Mesodermal cell (in vitro differentiated cells): Measurements from ENCODE around the gene FOLR2.
"Not testable (repeated sequence)": the region's sequence is repeated elsewhere in the genome, so short reads cannot be mapped to it uniquely, and the experiment has no call there.

ENCODE experiments used
- H3K27ac ChIP-seq: 2 replicates; pipeline ENCODE4 v1.7.0; 2013; ENCODE audit warnings: mild to moderate bottlenecking, low read depth, low read length, moderate library complexity; ENCODE audit not compliant: severe bottlenecking
- H3K36me3 ChIP-seq: 2 replicates; pipeline ENCODE4 v1.7.1; 2013; ENCODE audit warnings: mild to moderate bottlenecking, low read length, moderate library complexity; ENCODE audit not compliant: control insufficient read depth, insufficient read depth
- H3K4me1 ChIP-seq: one replicate; pipeline ENCODE4 v1.7.1; 2013; ENCODE audit warnings: mild to moderate bottlenecking, low read length; ENCODE audit not compliant: insufficient read depth, control insufficient read depth, poor library complexity, severe bottlenecking
- H3K4me3 ChIP-seq: 2 replicates; pipeline ENCODE4 v1.7.0; 2013; ENCODE audit warnings: low read length, control low read depth, mild to moderate bottlenecking; ENCODE audit not compliant: insufficient read depth, poor library complexity, severe bottlenecking; ENCODE audit errors: extremely low read depth
- H3K9me3 ChIP-seq: 2 replicates; pipeline ENCODE4 v1.7.1; 2013; ENCODE audit warnings: mild to moderate bottlenecking, low read length, moderate library complexity; ENCODE audit not compliant: control insufficient read depth
- WGBS, 2 experiments: methylation state at CpG; one replicate each; pipeline ENCODE4 v1.1.5; 2013; ENCODE audit warnings: missing lambda C conversion rate in 2 of 2; ENCODE audit not compliant: insufficient coverage in 2 of 2; 5-methylcytosine and 5-hydroxymethylcytosine counted together

FOLR2 gene

DNA sequence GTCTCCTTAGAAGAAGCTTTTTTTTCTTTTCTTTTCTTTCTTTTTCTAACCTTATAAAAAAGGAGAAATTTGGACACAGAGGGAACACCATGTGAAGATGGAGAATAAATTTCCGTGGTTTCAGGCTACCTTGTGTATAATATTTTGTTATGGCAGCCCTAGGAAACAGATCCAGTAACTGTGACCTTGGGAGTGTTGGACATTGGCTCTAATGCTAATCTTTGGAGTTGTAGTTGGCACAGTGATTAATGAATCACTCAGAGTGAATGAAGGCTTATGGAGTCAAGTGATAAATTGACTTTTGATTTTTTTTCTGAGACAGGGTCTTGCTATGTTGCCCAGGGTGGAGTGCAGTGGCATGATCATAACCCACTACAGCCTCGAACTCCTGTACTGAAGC is 42.9 kb downstream of the FOLR2 start:
- no peaks in the 10 kb centered on the region for H3K9me3 ChIP-seq
- no peaks in the 10 kb centered on the region for H3K4me1 ChIP-seq
- H3K27ac ChIP-seq = no peak overlapping the region
- WGBS, 2 experiments = 71 to 80% methylated on average over 2 of the region's 2 CpGs
- no peaks in the 10 kb centered on the region for H3K36me3 ChIP-seq
- no peak overlapping the region for H3K4me3 ChIP-seq

DNA sequence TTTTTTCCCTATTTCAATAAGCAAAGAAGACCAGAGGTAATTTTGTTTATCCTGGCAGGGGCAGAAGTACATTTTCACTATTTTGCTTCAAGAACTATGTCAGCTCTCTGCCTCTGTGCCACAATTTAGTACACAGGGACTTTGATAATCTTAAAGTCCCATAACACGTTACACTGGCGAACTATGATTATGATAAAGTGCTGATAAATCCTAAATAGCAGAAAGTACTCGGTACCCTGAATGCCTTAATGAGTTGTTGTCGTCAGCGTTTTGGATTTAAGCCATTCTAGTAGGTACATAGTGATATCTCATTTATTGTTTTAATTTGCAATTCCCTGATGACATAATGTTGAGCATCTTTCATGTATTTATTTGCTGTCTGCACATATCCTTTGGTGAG is 44.0 kb downstream of the FOLR2 start:
- no peaks in the 10 kb centered on the region for H3K36me3 ChIP-seq
- 92 to 95% methylated on average over 2 to 5 of the region's 5 CpGs for WGBS, 2 experiments
- H3K4me3 ChIP-seq = no peak overlapping the region
- no peak overlapping the region for H3K27ac ChIP-seq
- no peaks in the 10 kb centered on the region for H3K4me1 ChIP-seq
- no peaks in the 10 kb centered on the region for H3K9me3 ChIP-seq

DNA sequence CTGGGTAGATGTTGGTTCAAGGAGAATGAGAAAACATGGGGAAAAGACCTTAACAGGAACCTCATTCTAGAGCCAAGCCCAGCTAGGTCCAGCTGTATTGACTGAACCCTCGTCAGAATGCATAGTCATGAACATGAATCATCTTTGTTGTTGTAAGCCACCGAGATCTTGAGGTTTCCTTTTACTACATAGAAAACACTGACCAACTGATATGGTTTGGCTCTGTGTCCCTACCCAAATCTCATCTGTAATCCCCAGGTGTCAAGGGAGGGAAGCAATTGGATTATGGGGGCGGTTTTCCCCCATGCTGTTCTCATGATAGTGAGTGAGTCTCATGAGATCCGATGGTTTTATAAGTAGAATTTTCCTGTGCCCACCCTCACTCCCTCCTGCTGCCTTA is 46.8 kb downstream of the FOLR2 start:
- Histone ChIP-seq H3K4me3 (no peak overlapping the region), H3K9me3 (no peaks in the 10 kb centered on the region), H3K4me1 (no peaks in the 10 kb centered on the region), H3K36me3 (no peaks in the 10 kb centered on the region), H3K27ac (no peak overlapping the region)
- 80 to 100% methylated on average over 2 of the region's 4 CpGs for WGBS, 2 experiments

DNA sequence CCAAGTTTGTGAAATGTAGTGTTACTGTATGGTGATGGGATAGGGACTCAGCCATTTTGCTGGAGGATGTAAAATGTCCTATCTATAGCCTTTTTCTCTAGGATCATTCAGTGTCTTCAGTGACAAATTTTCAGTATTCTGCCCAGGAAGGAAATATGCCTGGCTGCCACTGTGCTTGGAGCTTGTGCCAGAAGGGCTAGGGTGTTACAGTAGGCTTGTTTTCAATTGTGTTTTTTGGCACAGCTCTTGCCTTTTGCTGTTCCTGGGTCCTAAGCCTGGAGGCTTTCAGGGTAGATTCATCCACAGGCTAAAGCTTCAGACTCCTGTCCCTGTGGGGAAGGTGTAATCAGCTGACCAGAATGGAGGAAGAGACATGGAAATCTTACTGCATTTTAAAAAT is 49.4 kb downstream of the FOLR2 start:
- Histone ChIP-seq H3K36me3 (no peaks in the 10 kb centered on the region), H3K9me3 (no peaks in the 10 kb centered on the region), H3K4me3 (no peak overlapping the region), H3K4me1 (no peaks in the 10 kb centered on the region), H3K27ac (no peak overlapping the region)

DNA sequence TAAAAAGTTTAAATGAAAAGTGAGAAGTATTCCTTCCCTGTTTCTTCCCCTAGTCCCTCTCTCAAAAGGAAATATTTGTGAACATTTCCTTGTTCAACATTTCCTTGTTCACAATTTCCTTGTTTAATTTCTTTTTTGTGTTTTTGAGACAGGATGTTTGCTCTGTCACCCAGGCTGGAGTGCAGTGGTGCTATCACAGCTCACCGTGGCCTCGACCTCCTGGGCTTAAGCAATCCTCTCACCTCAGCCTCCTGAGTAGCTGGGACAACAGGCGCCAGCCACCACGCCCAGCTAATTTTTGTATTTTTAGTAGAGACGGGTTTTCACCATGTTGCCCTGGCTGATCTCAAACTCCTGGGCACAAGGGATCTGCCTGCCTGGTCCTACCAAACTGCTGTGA is 50.4 kb downstream of the FOLR2 start:
- not testable (repeated sequence) for H3K4me1 ChIP-seq, H3K27ac ChIP-seq, H3K4me3 ChIP-seq, H3K36me3 ChIP-seq, H3K9me3 ChIP-seq
- 86 to 91% methylated on average over 4 to 5 of the region's 5 CpGs for WGBS, 2 experiments

DNA sequence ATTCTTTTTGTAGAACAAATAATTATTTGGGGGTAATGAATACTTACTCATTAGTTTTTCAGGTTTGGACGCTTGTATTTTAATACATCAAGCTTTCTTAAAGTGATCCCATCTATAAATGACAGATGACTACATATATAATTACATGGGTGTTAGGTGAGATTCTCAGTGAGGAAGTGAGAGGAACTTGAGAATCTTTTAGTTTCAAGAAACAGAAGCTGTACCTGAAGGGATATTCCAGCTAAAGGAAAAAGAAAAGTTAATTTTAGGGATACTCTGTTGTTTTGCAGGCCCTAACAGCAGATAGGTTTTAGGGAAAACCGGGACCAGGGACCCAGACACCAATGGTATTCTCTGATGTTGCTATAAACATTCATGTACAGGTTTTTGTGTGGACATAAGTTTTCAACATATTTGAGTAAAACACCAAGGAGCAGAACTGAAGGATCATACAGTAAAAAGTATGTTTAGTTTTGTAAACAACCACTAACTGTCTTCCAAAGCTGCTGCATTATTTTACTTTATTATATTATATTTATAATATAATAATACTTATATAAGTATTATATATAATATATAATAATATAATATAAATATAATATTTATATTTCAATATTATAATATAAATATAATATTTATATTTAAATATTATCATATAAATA is 51.5 kb downstream of the FOLR2 start:
- no peaks in the 10 kb centered on the region for H3K4me1 ChIP-seq
- H3K27ac ChIP-seq = no peak overlapping the region
- H3K4me3 ChIP-seq = no peak overlapping the region
- 83 to 86% methylated on average over 1 of the region's 2 CpGs for WGBS, 2 experiments
- H3K9me3 ChIP-seq = no peaks in the 10 kb centered on the region
- no peaks in the 10 kb centered on the region for H3K36me3 ChIP-seq
